PC-9 (cell line): ENCODE data around the gene GPR108.

ENCODE experiments used
- EZH2 ChIP-seq: fragments of 200-600 bp; sonication (generic); IDR thresholded peaks from 2 replicates; pipeline ENCODE4 v1.8.0; 2017; ENCODE audit warnings: antibody characterized with exemption, low read depth
- TF ChIP-seq, protein P1 (sequence below): fragments of 200-600 bp; sonication (generic); conservative IDR thresholded peaks from 2 replicates; pipeline ENCODE4 v1.6.1; 2017; ENCODE audit warnings: mixed run types, antibody characterized with exemption, mild to moderate bottlenecking, moderate library complexity

- TF ChIP-seq EZH2: no peak
- TF ChIP-seq, protein P1, sequence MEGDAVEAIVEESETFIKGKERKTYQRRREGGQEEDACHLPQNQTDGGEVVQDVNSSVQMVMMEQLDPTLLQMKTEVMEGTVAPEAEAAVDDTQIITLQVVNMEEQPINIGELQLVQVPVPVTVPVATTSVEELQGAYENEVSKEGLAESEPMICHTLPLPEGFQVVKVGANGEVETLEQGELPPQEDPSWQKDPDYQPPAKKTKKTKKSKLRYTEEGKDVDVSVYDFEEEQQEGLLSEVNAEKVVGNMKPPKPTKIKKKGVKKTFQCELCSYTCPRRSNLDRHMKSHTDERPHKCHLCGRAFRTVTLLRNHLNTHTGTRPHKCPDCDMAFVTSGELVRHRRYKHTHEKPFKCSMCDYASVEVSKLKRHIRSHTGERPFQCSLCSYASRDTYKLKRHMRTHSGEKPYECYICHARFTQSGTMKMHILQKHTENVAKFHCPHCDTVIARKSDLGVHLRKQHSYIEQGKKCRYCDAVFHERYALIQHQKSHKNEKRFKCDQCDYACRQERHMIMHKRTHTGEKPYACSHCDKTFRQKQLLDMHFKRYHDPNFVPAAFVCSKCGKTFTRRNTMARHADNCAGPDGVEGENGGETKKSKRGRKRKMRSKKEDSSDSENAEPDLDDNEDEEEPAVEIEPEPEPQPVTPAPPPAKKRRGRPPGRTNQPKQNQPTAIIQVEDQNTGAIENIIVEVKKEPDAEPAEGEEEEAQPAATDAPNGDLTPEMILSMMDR: no peak
Measured at GRCh38 chr19:6776999-6777398, 39.6 kb upstream of the GPR108 start.
